Measurements from ENCODE around the gene AHCY.
"Not testable (repeated sequence)": the region's sequence is repeated elsewhere in the genome, so short reads cannot be mapped to it uniquely, and the experiment has no call there.

Gene AHCY

DNA sequence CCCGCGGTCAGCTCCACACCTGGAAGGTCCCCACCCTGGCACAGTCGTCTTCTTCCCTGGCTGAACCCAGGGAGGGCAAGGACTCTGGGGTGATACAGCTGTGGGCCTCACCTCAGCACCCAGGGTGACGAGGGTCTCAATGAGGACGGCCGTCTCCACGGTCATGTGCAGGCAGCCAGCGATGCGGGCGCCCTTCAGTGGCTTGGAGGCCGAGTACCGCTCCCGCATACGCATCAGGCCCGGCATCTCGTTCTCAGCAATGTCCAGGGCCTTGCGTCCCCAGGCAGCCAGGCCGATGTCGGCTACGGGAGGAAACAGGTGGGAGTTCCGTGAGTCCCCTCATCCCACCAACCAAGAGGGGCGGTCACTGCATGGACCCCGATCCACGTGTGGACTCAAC lies 7.9 kb downstream of the AHCY start:
- DNase-seq: no peak

DNA sequence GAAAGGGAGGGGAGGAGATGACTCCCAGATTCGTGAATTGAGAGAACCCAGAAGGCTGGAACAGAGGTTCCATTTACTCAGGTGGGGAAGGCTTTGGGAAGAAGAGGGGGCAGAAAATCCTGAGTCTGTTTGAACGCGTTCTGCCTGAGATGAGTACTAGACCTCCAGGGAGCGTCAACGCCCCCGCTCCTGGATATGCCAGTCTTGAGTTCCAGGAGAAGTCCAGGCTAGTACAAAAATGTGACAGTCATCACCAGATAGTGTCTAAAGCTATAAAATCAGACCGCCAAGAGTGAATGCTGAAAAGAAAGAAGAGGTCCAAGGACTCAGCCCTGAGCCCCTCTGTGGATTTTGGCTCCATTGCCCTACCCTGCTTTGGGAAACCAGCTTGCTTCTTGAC lies 8.6 kb downstream of the AHCY start:
- no peak for DNase-seq

DNA sequence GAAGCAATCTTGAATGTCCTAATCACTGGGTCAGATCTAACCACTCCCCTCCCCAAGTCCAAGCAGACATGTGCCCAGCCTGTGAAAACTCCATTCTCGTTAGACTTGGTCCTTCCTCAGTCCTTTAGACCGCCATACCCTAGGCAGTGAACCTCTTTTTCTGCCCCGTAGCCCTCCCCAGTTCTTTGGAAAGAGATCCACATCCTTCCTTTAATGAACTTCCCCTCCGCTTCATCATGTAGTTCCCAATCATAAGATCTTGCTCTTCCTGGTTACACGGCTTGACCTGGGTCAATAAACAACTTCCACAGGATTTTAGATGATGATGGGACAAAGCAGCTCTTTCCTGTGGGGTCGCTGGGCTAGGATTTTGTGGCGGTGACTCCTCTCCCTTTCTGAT lies 9.6 kb downstream of the AHCY start:
- DNase-seq: no peak

DNA sequence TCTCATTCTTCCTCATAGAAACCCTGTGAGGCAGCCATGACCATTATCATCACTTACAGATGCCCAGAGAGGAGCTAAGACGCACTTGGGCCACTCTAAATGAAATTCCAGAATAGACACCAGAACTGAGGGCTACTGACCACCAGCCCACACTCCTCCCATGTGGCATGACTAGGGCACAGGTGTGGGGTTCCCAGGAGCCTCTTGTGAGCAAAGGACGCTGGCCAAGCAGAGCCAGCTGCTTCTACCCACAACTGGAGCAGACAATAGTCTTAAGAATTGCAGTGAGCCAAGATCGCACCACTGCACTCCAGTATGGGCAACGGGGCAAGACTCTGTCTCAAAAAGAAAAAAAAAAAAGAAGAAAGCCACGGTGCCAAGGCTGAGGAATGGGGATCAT lies 10.0 kb downstream of the AHCY start:
- DNase-seq: no peak

DNA sequence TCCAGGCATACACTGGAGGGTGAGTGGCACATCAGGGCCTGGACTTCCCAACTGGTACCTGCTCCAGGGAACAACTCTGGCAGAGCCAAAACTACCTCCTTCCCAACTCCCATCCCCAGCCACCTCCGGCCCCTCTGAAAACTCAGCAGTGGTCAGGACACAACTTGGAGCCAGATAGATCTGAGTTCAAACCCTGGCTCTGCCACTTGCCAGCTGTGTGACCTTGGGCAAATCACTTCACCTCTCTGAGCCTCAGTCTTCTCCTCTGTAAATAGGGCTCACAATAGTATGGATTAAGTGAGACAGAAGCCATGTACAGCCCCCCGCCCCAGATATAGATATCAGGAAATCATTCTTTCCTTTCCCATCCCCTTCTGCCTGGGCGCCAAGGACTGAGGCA lies 10.7 kb downstream of the AHCY start:
- no peak for DNase-seq

DNA sequence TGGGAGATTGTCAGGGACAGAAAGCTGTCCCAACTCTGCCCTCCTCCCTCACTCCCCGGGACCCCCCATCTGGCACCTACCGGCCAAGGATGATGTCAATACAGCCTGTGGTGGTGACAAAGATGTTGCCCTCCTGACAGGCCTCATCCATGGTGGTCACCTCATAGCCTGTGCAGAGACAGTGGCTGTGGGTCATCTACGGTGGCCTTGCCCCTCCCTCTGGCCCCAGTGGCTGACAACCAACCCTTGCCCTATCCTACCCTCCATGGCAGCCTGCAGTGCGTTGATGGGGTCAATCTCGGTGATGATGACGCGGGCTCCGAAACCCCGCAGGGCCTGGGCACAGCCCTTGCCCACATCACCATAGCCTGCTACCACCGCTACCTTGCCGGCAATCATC lies 12.7 kb downstream of the AHCY start:
- DNase-seq: no peak

DNA sequence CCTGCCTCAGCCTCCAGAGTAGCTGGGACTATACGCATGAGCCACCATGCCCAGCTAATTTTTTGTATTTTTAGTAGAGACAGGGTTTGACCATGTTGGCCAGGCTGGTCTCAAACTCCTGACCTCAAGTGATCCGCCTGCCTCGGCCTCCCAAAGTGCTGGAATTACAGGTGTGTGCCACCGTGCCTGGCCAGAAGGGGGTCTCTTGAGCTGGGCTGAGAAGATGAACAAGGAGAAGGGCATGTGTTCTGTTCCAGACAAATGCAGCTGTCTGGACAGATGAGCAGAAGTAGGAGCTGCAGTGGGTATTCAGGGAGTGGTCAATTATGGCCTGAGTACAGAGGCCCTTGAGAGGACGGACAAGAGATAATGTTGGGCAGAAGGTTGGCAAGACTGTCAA lies 15.7 kb downstream of the AHCY start:
- DNase-seq: not testable (repeated sequence)

DNA sequence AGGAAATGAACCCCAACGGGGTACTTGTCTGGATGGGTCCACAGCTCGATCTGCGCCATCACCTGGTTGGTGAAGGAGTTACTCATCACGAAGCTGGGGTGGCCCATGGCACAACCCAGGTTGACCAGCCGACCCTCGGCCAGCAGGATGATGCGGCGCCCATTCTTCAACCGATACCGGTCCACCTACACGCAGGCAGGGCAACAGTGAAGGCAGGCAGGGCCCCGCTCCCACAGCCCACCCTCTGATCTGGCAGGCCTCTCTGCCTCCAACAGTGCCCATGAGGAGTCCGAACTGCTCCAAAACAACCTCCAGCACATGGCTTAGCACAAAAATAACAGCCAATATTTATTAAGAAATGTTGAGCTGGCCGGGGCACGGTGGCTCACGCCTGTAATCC lies 17.7 kb downstream of the AHCY start:
- no peak for DNase-seq

DNA sequence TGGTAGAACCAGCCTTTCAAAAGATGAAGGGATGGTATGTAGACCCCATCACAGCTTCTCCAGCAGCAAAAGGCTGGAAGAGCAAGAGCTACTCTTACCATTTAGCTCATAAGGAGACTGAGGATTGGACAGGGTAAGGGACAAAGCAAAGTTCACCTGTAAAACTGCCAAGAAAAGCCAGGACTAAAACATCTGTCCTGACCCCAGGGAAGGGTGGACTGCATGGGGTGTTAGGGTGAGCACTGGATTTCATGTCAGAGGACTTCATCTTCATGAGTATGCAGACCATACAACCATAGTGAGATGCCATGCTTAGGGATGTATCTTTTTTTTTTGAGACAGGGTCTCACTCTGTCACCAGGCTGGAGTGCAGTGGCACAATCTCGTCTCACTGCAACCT lies 19.3 kb downstream of the AHCY start:
- no peak for DNase-seq

DNA sequence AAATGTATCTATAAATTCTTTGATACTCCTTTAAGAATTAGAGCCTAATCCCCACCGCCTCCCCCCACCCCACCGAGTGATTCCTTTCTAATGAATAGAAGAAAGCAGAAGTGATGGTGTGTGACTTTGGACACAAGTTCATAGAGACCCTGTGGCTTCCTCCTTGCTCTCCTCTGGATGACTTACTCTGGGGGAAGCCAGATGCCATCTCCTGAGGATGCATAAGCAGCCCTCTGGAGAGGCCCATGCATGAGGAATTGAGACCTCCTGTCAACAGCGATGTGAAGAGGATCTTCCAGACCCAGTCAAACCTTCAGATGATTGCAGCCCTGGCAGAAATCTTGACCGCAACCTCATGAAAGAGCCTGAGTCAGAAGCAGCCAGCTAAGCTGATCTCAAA lies 21.1 kb downstream of the AHCY start:
- DNase-seq: no peak

DNA sequence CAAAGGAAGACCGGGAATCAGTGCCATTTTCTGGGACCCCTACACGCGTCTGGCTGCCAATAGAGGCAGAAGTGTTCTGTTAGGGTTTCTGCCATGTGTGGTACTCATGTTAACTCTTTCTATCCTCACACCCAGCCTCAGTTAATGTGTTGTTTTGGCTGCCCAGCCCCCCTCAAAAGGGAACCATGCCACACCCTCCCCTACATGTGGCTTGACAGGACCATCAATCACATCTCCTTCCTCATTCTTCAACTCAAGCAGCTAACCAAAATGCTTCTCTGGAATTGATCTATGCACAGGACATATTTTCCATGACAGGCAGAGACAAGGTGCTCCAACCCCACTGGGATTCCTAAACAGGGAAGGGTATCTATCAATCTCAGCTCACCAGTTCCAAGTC lies 22.0 kb downstream of the AHCY start:
- DNase-seq: no peak

DNA sequence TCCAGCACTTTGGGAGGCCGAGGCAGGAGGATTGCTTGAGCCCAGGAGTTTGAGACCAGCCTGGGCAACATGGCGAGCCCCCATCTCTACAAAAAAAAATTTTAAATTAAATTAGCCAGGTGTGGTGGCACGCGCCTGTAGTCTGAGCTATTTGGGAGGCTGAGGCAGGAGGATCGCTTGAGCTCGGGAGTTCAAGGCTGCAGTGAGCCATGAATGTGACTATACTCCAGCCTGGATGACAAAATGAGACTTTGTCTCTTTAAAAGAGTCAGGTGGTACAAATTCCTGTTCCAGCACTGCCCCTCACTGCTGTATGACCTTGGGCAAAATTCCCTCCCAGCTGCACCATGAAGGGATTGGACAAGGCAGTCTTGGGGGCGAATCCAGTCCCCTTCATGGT lies 28.5 kb downstream of the AHCY start:
- DNase-seq: no peak

DNA sequence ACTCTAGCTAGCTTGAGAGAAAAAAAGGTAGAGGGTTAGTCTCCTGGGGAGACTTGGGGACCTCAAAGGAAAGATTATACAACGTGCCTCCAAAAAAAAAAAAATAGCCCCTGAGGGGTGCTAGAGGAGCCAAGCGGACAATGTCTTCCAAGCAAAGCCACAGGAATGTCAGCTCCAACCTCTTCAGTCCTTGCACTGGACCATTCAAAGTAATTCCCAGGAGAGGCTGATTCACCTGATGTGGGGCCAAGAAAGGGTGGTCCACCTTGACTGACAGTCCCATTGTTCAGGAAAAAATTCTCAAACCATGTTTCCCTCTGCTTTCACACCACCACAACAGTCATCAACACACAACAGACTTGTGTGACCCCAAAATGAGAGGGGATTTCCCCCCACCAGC lies 31.2 kb downstream of the AHCY start:
- no peak for DNase-seq

DNA sequence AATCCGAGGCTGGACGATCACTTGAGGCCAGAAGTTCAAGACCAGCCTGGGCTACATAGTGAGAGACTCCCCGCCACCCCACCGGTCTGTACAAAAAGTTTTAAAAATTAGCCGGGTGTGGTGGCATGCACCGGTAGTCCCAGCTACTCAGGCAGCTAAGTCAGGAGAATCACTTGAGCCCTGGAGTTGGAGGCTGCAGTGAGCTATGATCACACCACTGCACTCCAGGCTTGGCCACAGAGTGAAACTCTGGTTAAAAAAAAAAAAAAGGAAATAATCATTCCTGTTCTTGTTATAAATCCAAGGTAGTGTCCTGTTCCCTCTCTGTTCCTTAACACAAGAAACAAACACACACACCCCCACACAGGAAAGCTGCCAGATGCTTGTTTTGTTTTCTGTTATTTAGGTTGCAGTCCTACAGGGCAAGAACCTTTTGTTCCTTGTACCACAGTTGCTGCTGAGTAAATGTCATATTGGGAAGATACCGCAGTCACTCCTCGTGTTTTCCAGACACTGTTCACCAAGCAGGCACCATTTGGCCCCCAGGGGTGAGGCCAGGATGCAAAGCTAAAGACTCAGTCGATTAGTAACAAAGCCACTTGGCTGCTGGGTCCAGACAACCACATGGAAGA lies 33.0 kb downstream of the AHCY start:
- DNase-seq: no peak

DNA sequence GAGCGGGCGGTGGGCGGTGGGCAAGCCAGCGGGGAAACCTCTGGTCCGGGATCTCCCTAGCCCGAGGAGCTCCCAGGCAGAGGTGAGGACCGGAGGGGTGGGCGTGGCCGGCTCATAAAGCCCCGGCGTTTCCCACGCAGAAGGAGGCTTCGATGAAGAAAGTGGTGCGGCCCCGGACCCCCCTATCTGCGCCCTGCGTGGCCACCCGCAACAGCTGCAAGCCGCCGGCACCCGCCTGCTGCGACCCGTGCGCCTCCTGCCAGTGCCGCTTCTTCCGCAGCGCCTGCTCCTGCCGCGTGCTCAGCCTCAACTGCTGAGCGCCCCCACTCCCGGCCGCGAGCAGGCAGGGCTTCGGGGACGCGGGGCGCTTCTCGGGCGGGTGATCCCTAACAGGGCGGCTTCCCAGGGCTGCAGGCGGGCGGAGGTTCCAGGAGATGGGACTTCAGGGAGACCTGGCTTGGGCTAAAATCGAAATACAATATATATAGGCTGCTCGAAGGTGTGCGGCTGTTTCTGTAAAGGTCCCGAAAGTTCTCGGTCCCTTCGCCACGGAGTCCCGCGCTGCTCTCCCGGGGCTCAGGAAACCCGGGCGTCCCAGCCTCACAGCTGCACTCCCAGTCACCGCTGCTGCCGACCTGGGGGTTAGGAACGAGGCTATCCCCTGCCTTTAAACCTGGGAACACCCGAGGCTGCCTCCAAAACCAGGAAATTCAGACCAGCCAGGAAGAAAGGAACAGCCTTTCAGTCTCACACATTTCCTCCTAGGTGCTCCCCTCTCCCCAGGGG lies 34.1 kb downstream of the AHCY start:
- DNase-seq: no peak

DNA sequence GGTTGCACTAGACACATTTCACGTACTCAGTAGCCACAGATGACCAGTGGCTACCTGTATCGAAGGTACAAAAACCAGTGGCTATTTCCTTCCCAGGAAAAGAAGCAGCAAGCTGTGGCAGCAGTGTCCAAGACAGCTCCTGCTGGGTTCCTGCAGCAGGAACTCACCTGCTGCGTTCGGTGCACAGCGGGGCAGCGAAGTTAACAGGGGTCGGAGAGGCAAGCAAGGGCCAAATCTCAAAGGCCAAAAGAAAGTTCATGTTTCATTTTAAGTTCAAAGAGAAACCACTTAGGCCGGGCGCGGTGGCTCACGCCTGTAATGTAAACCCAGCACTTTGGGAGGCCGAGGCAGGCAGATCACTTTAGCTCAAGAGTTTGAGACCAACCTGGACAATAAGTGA lies 35.0 kb downstream of the AHCY start:
- DNase-seq: no peak

DNA sequence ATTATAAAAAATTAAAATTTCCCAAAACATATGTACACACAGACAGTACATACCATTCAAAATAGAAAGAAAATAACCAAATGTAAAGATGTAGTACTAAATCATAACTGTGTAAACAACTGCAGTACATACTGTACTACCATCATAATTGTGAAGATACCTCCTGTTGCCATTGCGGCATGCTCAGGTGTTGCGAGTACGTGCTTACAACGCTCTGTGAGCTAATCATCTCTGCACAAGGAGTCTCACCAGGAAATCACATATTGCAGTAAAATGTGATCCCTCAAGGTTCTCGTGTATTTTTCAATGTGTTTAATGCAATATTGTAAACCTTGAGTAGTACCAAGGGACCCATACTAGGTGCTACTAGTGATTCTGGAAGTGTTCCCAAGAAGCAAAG lies 39.0 kb downstream of the AHCY start:
- DNase-seq: no peak

DNA sequence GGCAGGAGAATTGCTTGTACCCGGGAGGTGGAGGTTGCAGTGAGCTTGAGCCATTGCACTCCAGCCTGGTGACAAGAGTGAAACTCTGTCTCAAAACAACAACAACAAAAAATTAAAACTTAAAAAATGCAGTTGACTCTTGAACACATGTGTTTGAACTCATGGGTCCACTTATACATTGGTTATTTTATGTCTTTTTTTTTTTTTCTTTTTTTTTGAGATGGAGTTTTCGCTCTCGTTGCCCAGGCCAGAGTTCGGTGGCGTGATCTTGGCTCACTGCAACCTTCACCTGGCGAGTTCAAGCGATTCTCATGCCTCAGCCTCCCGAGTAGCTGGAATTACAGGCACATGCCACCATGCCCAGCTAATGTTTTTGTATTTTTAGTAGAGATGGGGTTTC lies 39.7 kb downstream of the AHCY start:
- not testable (repeated sequence) for DNase-seq

DNA sequence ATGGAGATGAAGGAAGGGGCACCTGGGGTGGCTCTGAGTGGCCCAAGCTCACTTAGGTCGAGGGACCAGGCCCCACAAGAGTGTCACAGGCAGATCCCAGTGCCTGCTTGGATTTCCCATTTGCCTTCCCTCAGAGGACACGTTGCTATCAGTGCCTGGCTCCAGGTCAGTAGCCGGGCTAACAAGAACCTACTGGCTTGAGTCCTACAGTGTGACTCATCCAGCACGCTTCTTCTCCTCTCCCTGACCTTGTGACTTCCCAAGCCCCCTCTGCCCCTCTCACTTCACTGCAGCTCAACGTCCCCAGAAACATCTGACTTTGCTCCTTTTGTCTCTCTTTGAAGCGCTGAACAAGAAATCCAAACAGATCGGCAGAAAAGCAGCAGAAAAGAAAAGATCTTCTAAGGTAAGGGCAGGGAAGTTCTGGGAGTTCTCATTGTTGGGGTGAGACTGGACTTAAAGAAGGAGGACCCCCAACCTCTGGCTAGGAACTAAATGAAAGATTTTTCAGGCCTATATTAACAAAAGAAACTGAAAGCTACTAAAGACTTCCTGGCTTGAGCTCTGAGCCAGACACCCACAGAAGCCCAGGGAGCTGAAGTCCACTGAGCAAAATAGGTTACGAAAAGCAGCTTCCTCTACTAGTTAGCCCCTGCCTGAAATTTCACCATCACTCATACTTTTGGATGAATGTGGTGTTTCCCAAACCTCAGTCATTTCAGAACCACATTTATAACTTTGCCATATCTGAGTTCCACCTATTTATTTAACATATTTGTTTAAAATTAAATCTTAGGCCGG lies 40.5 kb downstream of the AHCY start:
- no peak for DNase-seq

DNA sequence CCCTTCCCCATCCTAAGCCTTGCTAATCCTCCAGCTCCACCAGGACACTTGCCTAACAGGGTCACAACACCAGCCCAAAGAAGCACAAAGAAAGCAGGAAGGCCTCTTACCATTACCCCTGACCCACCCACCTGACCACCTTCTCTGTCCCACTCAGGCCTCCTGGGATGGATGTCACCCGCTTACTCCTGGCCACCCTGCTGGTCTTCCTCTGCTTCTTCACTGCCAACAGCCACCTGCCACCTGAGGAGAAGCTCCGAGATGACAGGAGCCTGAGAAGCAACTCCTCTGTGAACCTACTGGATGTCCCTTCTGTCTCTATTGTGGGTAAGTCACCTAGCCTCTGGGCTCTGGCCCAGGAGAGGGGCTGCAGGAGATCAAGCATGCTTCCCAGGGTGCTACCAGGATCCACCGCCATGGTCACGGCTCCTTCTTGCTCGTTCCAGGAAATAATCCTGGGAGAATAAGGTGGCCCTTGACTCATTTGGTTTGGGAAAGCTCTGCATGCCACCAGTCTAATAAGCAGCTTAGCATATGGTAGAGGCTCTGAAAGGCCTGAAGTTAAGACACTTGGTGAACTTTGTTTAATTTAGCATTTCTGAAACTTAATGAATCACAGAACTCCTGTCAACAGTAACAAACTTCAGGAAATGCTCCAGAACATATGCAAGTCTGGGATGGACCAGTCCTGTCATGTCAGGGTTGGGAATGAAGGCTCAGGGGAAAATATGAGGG lies 42.8 kb downstream of the AHCY start:
- DNase-seq: no peak

DNA sequence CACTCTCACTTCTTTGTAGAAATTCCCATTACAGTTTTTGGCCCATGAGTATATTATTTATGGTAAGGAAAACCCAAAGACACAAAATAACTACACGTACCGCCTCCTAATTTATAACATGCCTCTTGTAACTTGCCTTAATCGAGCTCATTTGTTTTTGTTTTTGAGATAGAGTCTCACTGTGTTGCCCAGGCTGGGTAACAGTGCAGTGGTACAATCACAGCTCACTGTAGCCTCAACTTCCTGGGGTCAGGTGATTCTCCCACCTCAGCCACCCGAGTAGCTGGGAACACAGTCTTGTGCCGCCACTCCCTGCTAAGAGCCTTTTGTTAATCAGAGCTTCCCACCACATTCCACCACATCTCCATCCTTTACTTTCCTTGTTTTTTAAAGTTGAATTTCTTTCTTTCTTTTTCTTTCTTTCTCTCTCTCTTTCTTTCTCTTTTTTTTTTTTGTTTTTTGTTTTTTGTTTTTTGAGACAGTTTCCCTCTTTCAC lies 46.5 kb downstream of the AHCY start:
- no peak for DNase-seq

DNA sequence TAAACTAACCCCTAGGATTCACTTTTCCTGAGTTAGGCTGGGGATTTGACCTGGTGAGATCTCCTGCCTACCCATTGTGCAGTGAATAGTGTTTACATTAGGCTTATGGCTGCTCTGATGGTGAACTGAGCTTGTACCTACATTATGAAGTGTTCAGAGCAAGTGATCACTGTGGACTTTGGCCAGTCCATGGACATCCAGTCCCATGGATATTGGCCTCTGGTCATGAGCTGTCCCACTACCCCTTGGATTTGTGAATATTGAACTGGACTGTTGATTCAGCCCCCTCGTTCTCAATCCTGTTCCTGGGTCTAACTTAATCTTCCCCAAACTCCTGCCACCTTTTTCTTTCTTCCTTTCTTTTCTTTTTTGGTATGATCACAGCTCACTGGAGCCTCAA lies 48.2 kb downstream of the AHCY start:
- no peak for DNase-seq

DNA sequence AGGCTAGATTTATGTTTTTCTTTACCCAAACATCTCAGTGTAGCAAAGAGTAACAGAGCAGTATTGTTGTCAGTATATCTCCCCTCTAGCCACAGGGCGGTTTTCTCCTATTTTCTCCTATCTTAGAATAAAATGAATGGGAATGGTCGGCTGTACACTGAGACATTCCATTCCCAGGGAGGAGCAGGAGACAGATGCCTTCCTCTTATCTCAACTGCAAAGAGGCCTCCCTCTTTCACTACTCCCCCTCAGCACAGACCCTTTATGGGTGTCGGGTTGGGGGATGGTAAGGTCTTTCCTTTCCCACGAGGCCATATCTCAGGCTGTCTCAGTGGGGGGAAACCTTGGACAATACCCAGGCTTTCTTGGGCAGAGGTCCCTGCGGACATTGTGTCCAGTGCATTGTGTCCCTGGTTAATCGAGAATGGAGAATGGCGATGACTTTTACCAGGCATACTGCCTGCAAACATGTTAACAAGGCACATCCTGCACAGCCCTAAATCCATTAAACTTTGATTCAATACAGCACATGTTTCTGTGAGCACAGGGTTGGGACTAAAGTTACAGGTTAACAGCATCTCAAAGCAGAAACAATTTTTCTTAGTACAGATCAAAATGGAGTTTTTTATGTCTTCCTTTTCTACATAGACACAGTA lies 50.6 kb downstream of the AHCY start:
- not testable (repeated sequence) for DNase-seq

All from NCI-H526 treated with DMSO at 0.1 percent for 48 hours (cell line).